Heart left ventricle (tissue), 13 donors: ENCODE measurements around the gene DUSP22.

Source experiments
- CTCF ChIP-seq, 12 donors: fragments of 200-600 bp; sonication (generic) in 4 of 12; IDR thresholded peaks; one replicate each; pipeline versions ENCODE4 v1.5.0 to v1.8.0; 2018 to 2022; ENCODE audit warnings: antibody characterized with exemption in 12 of 12, mild to moderate bottlenecking in 5 of 12
- POLR2A ChIP-seq, 2 donors: fragments of 450-650 bp; IDR thresholded peaks; one replicate each; pipeline ENCODE4 v1.6.1; 2017; ENCODE audit warnings: antibody characterized with exemption in 2 of 2, mild to moderate bottlenecking in 2 of 2, moderate library complexity in 2 of 2
- donor health status: ischemic (EF 13 %, LVEDD 7.1; RV severe dilation, severe dysfunction).
- donor health status: DM: no; HTN: yes; CAD: no.
- donor health status: DM: no; HTN: no; CAD: no.
- donor health status: ischemic (EF 25% LVEDD 6.9; RV normal size, moderate dysfunction).
- donor health status: ischemic (EF 25% LVEDD 5.7; RV mildly dilated, moderate dysfunction).
- donor health status: ischemic (EF 35%, LVEDD 5.7; RV mildly dilated, moderate dysfunction).
- donor health status: nonischemic (EF 11% LVEDD 7.7; RV severe dilation, severe dysfunction).
- donor health status: DM: yes; HTN: yes; CAD: no.
- donor health status: PGD.
- donor health status: ischemic (EF 29% LVEDD 5.4; RV normal size, mild dysfunction).
- donor health status: nonischemic (EF 23%, LVEDD 6.1; RV moderate dilation, normal function).

GRCh38 chr6:339480-339879 is 47.2 kb downstream of the DUSP22 start:
- TF ChIP-seq CTCF (IDR thresholded peaks at IDR 0.05) (no peak), POLR2A (IDR thresholded peaks at IDR 0.05) (no peak)
